LNCaP clone FGC (cell line): Measurements from ENCODE around the gene MYO5C.

Experiments
- DNase-seq: peaks from one replicate; pipeline ENCODE4 v3.0.0-alpha.2; 2011; ENCODE audit warnings: low read depth
- H3K4me3 ChIP-seq: 2 replicates; pipeline ENCODE4 v1.5.1; 2011; ENCODE audit warnings: mild to moderate bottlenecking, low read depth, low read length, control low read depth
- TF ChIP-seq, protein P1 (sequence below): IDR thresholded peaks from 2 replicates; pipeline ENCODE4 v1.5.1; 2012; ENCODE audit warnings: mild to moderate bottlenecking; ENCODE audit not compliant: control insufficient read depth, insufficient read depth; ENCODE audit errors: extremely low read depth

The MYO5C gene

DNA sequence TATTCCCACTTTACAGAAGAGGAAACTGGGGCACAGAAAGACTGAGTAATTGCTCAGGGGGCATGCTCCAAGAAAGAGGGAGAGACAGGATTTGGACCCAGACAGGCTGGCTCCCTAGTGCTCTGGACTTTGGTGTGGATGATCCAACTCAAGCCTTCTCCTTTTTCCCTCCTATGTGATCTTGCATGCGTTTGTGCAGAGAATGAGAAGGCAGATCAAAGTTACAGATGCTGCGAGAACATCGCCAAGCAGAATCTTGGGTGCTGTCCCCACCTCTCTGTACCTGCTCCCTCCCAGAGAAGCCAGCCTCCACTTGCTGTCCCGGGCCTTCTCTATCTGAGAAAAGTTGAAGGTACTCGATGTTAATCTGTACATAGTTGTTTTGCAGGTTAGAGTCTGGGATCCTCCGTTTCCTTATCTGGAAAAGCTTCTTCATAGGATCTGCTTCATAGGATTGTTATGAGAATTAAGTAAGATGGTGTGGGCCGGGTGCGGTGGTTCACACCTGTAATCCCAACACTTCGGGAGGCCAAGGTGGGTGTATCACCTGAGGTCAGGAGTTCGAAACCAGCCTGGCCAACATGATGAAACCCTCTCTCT is 114.7 kb downstream of the MYO5C start:
- no peak for DNase-seq
- H3K4me3 ChIP-seq: no peak overlapping the region
- TF ChIP-seq, protein P1, sequence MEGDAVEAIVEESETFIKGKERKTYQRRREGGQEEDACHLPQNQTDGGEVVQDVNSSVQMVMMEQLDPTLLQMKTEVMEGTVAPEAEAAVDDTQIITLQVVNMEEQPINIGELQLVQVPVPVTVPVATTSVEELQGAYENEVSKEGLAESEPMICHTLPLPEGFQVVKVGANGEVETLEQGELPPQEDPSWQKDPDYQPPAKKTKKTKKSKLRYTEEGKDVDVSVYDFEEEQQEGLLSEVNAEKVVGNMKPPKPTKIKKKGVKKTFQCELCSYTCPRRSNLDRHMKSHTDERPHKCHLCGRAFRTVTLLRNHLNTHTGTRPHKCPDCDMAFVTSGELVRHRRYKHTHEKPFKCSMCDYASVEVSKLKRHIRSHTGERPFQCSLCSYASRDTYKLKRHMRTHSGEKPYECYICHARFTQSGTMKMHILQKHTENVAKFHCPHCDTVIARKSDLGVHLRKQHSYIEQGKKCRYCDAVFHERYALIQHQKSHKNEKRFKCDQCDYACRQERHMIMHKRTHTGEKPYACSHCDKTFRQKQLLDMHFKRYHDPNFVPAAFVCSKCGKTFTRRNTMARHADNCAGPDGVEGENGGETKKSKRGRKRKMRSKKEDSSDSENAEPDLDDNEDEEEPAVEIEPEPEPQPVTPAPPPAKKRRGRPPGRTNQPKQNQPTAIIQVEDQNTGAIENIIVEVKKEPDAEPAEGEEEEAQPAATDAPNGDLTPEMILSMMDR: no peak

DNA sequence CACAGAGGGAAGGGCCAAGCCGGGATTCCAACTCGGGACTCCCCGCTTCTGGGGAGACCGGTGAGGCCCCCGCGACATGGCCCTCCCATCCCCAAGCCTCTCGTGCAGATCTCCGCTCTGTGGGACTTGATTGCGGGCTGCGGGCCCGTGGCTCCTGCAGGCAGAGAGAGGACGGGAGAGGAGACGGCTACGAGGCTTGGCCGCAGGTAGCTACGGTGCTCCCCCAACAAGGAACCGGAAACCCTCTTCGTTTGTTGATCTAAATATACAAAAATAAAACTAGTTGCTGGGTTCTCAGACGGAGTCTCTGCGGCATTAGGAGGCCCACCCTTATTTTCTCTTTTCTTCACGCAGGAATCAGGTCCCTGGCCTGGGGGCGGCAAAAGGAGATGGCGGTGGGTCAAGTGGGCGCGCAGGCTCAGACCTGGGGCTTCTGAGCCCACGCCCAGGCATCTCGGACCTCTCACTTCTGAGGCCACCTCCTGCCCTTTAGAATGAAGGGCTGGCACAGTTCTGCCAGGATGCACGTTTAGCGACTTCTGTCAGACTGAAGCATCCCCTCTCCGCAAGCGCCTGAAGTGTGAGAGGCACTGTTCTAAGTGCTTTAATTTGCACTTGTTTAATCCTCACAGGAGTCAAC is 115.3 kb downstream of the MYO5C start:
- TF ChIP-seq, protein P1: no peak
- peak overlapping the region; percentile 59 for H3K4me3 ChIP-seq
- no peak for DNase-seq

DNA sequence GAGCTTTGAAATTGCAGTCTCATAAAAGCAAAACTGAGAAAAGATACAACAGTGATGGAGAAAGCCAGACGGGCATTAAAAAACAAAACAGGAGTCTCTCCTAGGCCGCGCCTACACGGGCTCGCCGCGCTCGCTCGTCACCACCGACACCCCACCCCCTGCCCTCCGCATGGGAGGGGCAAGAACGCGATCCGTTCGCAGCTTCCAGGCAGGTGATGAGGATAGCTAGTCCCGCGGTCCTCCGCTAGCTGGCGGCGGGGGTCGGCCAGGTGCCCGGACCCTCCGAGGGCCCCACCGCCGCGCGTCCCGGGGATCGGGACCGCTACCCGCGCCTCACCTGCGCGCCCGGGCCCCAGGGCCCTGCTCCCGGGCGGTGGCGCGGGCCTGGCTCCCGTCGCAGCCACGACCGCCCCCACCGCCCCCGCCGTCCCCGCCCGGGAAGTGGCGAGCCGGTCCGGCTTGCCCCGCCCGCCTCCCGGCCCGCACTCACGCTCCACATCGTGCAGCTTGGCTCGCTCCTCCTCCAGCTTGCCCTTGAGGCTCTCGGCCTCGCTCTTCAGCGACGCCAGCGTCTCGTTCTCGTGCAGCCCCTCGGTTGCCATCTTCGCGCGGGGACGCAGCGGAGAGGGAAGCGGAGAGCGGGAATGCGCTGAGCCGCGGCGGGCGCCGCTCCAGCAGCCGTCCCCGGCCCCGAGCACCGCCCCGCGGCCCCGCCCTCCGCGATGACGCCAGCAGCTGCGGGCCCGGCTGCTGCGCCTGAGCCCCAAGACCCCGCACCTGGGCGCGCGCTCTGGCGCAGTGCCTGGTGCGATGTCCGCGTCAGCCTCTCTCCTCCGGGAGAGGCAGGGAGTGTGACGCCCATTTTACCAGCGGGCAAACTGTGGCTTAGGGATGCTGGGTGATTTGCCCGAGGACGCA is 116.1 kb downstream of the MYO5C start:
- H3K4me3 ChIP-seq: peak overlapping the region; percentile 59
- peak; percentile 47 for DNase-seq
- TF ChIP-seq, protein P1: no peak

DNA sequence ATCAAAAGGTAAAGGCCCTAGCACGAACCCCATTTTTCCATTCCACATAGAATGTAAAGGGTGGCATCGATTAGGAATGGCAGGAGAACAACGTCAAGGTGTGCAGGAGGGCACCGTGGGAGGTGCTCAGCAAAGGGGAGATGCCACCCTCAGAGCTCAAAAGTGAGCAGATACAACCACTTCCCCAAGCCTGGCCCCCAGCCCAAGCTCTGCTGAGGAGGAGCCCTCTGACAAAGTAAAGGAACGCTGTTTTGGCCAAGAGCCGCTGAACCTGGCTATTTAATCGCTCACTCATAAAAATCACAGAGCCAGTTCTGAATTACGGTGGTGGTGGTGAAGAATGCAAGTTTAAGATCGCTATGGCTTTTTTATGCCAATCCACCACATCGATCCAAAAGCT is 116.8 kb downstream of the MYO5C start:
- TF ChIP-seq, protein P1: no peak
- H3K4me3 ChIP-seq: peak overlapping the region; percentile 59
- no peak for DNase-seq

DNA sequence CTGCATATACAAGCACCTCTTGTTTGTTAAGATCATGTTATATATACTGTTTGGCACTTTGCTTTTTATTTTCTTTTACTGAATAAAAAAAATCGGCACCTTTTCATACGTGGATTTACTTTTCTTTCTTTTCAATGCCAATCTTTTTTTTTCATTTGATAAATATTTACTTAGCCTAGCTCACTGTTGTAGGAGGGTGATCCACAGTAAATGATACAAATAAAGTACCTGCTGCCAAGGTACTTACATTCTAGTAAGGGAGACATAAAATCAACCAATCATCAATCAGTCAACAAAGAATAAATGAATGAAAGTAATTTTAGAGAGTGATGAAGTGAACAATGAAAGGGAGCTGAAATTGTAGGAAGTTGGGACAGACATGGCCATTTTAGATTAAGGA is 122.7 kb downstream of the MYO5C start:
- DNase-seq: peak; percentile 46
- TF ChIP-seq, protein P1: no peak
- H3K4me3 ChIP-seq: no peak overlapping the region

DNA sequence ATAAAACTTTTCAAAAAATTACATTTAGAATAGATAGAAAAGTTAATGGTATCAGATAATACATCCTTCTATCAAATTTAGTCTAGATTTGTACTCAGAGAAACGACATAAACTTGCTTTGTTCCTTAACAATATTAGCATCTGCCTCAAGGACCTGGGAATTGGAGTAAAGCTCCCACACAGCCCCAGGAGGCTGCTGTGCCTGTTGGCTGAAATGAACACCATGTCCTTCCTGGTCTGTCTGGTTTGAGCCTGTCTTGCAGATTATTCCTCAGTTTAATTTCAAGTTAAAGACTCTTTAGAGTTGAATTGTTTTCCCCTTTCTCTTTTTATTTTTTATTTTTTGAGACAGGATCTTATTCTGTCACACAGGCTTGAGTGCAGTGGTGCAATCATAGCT is 123.8 kb downstream of the MYO5C start:
- no peak overlapping the region for H3K4me3 ChIP-seq
- no peak for DNase-seq
- TF ChIP-seq, protein P1: no peak
